Activated naive CD8-positive, alpha-beta T cell (primary cell): ENCODE results near the gene NDFIP1.
"Not testable (repeated sequence)": the region's sequence is repeated elsewhere in the genome, so short reads cannot be mapped to it uniquely, and the experiment has no call there.

Experiments used
- H3K27ac Mint-ChIP-seq: one replicate; pipeline ENCODE4 v1.8.0; 2021; ENCODE audit warnings: mixed read lengths
- H3K27me3 Mint-ChIP-seq: one replicate; pipeline ENCODE4 v1.8.0; 2021; ENCODE audit warnings: mixed read lengths
- H3K36me3 Mint-ChIP-seq: one replicate; pipeline ENCODE4 v1.8.0; 2021; ENCODE audit warnings: mixed read lengths
- H3K4me1 Mint-ChIP-seq: one replicate; pipeline ENCODE4 v1.8.0; 2021; ENCODE audit warnings: low read depth, mixed read lengths
- H3K4me3 Mint-ChIP-seq: one replicate; pipeline ENCODE4 v1.8.0; 2021; ENCODE audit warnings: mild to moderate bottlenecking, mixed read lengths
- H3K9me3 Mint-ChIP-seq: one replicate; pipeline ENCODE4 v1.8.0; 2021; ENCODE audit warnings: low read depth, mixed read lengths

NDFIP1 gene

GRCh38 chr5:142175461-142176142 lies 67.0 kb downstream of the NDFIP1 start:
- H3K27ac Mint-ChIP-seq = no peak overlapping the region

DNA sequence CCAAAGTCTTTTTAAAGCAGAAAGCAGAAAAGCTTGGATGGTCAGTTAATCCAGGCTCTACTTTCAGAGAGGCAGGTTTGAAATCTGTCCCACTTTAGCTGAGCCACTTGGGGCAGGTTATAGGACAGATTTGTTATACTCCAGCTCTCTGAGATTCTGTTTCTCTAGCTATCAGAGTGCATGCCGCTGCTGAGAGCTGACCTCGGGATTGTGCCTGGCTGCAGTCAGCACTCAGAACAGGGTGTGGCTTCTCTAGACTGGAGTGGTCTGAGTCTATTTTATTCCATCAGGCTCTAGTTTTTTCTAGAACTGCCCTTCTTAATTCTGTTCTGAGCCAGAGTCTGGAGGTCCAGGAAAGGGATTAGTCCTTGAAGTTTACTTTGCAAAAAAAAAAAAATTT lies 67.7 kb downstream of the NDFIP1 start:
- Mint-ChIP-seq H3K9me3 (no peaks in the 10 kb centered on the region), H3K4me1 (no peaks in the 10 kb centered on the region), H3K4me3 (no peak overlapping the region), H3K36me3 (no peaks in the 10 kb centered on the region), H3K27ac (no peak overlapping the region), H3K27me3 (peaks cover 8% of the 10 kb centered on the region)

More at GRCh38 chr5:142175461-142176142, 67.0 kb downstream of the NDFIP1 start:
- Mint-ChIP-seq H3K4me1 (no peaks in the 10 kb centered on the region), H3K9me3 (no peaks in the 10 kb centered on the region), H3K27me3 (peaks cover 8% of the 10 kb centered on the region), H3K4me3 (no peak overlapping the region), H3K36me3 (no peaks in the 10 kb centered on the region)

DNA sequence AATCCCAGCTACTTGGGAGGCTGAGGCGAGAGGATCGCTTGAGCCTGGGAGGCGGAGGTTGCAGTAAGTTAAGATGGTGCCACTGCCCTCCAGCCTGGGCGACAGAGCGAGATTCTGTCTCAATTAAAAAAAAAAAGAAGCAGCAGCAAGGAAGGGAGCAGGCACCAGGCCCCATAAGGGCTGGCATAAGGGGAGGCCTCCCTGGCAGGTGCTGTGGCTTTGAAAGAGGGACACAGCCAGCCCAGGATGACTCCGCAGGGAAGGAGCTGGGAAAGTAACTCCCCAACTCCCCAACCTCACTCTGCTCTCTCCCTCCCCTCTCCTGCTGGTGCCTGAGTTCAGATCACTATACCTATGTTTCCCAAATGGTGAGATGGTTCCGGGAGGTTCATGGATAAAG lies 70.1 kb downstream of the NDFIP1 start:
- Mint-ChIP-seq H3K4me1 (no peaks in the 10 kb centered on the region), H3K36me3 (no peaks in the 10 kb centered on the region), H3K4me3 (no peak overlapping the region), H3K27ac (no peak overlapping the region), H3K27me3 (peaks cover 8% of the 10 kb centered on the region), H3K9me3 (no peaks in the 10 kb centered on the region)

DNA sequence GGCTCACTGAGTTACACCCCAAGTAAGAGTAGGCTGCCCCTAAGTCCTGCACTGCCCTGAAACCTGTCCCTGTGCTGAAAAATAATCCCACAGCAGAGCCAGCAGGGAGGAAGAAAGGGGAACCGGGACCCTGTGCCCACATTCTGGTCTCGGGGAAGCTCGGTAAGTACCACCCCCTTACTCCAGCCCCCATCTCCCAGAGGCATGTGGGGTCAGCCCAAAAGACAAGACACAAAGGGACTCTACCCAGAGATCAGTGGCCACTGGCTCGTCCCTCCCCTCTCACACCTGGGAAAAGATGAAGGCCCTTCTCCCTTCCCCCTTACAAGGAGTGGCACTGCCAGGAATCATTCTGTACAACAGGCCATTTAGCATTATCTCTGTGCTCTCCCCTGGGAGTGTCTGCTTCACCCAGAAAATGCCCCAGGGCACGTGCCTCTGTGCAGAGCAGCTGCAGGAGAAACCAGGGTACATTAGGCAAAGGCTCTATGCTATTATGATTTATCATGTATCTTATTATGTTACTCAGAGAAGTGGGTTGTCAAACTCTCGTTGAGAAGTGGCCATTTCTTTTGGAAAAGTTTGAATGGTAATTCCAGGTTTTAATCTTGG lies 71.3 kb downstream of the NDFIP1 start:
- Mint-ChIP-seq H3K27me3 (peaks cover 8% of the 10 kb centered on the region), H3K36me3 (no peaks in the 10 kb centered on the region), H3K27ac (no peak overlapping the region), H3K4me1 (no peaks in the 10 kb centered on the region), H3K4me3 (no peak overlapping the region), H3K9me3 (no peaks in the 10 kb centered on the region)

DNA sequence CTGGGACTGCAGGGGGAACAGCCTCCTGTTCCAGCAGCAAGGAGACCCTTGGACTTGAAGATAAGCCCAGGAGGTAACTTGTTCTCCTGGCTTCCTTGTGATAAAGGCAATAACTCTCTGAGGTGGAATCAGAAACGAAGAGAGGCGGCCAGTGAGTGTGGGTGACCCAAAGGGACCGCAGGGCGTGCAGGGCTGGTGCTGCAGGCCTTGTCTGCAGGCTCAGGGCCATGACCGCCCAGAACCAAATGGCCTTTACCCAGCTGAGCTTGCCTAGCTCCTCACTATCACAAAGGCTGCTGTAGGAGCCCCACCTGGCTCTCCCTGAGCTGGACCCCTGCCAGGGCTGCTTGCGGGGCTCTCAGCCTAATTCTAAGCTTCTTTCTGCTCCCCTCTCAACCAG lies 72.5 kb downstream of the NDFIP1 start:
- Mint-ChIP-seq H3K4me1 (no peaks in the 10 kb centered on the region), H3K9me3 (no peaks in the 10 kb centered on the region), H3K4me3 (no peak overlapping the region), H3K27me3 (peaks cover 4% of the 10 kb centered on the region), H3K36me3 (no peaks in the 10 kb centered on the region), H3K27ac (no peak overlapping the region)

GRCh38 chr5:142181547-142182163 lies 73.1 kb downstream of the NDFIP1 start:
- no peak overlapping the region for H3K4me3 Mint-ChIP-seq
- H3K9me3 Mint-ChIP-seq = no peaks in the 10 kb centered on the region
- peaks cover 4% of the 10 kb centered on the region for H3K27me3 Mint-ChIP-seq
- H3K4me1 Mint-ChIP-seq = no peaks in the 10 kb centered on the region
- H3K27ac Mint-ChIP-seq = no peak overlapping the region
- H3K36me3 Mint-ChIP-seq = no peaks in the 10 kb centered on the region

GRCh38 chr5:142182840-142183239 lies 74.3 kb downstream of the NDFIP1 start:
- Mint-ChIP-seq H3K36me3 (no peaks in the 10 kb centered on the region), H3K4me1 (peaks cover 3% of the 10 kb centered on the region), H3K4me3 (no peak overlapping the region)

DNA sequence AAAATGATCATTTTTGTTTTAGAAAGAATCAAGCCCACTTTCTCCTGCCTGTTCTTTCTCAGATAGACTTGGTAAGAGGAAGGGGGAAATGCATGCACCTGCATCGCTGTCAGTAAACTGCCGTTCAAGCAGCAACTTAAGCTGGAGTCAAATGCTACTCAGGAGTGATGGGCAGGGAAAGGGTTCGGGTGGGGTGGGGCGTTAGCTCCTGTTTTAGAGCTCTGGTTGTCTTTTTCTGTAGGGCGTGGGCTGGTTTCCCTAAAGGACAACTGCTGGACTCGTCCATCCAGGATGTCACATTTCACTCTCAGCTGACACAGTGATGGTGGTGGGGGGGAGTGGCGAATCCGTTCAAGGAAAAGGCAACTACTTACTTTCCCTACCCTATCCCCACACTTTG lies 75.0 kb downstream of the NDFIP1 start:
- no peaks in the 10 kb centered on the region for H3K9me3 Mint-ChIP-seq
- no peaks in the 10 kb centered on the region for H3K27me3 Mint-ChIP-seq
- H3K27ac Mint-ChIP-seq = no peak overlapping the region
- no peak overlapping the region for H3K4me3 Mint-ChIP-seq
- no peaks in the 10 kb centered on the region for H3K36me3 Mint-ChIP-seq
- H3K4me1 Mint-ChIP-seq = peaks cover 3% of the 10 kb centered on the region

More at GRCh38 chr5:142182840-142183239, 74.3 kb downstream of the NDFIP1 start:
- no peak overlapping the region for H3K27ac Mint-ChIP-seq
- H3K27me3 Mint-ChIP-seq = peaks cover 3% of the 10 kb centered on the region
- no peaks in the 10 kb centered on the region for H3K9me3 Mint-ChIP-seq

DNA sequence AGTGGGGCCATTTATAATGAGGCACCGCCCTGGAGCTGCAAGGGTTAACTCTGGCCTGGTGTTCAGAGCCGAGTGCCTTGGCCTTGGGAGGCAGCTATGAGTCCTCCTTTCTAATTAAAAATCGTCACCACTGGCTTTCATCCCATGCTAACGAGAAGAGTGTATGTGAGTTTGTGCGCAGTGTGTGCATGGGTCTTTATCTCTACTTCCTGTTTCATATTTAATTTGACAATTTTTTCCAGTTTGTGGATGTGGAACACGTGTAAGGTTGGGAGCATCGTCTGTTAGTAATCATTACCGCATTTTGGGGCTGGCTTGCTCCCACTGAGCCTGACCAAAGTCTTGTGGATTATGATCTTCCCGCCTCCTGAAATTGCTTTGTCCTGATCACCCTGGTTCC lies 76.4 kb downstream of the NDFIP1 start:
- Mint-ChIP-seq H3K4me3 (no peak overlapping the region), H3K27me3 (no peaks in the 10 kb centered on the region), H3K36me3 (no peaks in the 10 kb centered on the region), H3K27ac (no peak overlapping the region), H3K4me1 (peaks cover 3% of the 10 kb centered on the region), H3K9me3 (no peaks in the 10 kb centered on the region)

DNA sequence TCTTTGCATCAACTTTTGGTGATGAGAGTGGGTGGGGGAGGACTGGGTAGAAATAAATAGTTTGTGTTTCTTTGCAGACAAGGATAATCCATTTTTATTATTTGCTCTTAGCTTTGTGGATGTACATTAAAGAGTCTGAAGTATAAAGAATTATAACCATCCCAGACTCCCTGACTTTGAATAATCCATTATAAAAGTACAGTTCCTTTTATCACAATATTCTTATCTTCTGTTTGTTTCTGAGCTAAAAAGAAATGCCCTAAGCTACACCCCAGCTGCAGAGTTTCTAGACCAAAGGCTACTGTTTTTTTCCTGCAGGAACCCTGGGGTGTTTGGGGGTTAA lies 77.9 kb downstream of the NDFIP1 start:
- no peak overlapping the region for H3K4me3 Mint-ChIP-seq
- H3K4me1 Mint-ChIP-seq = peaks cover 3% of the 10 kb centered on the region
- H3K27me3 Mint-ChIP-seq = no peaks in the 10 kb centered on the region
- no peaks in the 10 kb centered on the region for H3K36me3 Mint-ChIP-seq
- H3K27ac Mint-ChIP-seq = no peak overlapping the region
- H3K9me3 Mint-ChIP-seq = no peaks in the 10 kb centered on the region

GRCh38 chr5:142186857-142187594 lies 78.4 kb downstream of the NDFIP1 start:
- H3K27me3 Mint-ChIP-seq = no peaks in the 10 kb centered on the region
- H3K36me3 Mint-ChIP-seq = no peaks in the 10 kb centered on the region
- no peaks in the 10 kb centered on the region for H3K9me3 Mint-ChIP-seq

GRCh38 chr5:142188691-142189090 lies 80.1 kb downstream of the NDFIP1 start:
- H3K36me3 Mint-ChIP-seq, H3K4me3 Mint-ChIP-seq, H3K27ac Mint-ChIP-seq, H3K27me3 Mint-ChIP-seq, H3K9me3 Mint-ChIP-seq, H3K4me1 Mint-ChIP-seq: not testable (repeated sequence)

More at GRCh38 chr5:142186857-142187594, 78.4 kb downstream of the NDFIP1 start:
- Mint-ChIP-seq H3K27ac (no peak overlapping the region), H3K4me1 (peaks cover 3% of the 10 kb centered on the region), H3K4me3 (no peak overlapping the region)

DNA sequence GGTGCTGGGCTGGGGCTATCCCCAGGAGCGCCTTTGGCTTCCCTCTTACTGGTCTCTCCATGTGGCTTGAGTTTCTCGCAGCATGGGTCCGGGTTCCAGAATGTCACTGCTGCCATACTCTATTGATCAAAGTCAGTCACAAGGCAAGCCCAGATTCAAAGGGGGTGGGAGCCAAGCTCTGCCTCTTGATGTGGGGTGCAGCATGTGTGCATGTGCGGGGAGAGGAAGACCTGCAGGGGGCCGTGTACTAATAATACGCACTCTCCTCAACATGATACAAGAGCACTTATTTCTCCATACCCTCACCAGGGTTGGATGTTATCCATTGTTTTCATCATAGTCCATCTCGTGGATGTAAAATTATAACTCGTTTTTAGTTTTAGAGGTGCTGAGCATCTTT lies 81.2 kb downstream of the NDFIP1 start:
- Mint-ChIP-seq H3K27ac (no peak overlapping the region), H3K27me3 (no peaks in the 10 kb centered on the region), H3K4me3 (no peak overlapping the region)

DNA sequence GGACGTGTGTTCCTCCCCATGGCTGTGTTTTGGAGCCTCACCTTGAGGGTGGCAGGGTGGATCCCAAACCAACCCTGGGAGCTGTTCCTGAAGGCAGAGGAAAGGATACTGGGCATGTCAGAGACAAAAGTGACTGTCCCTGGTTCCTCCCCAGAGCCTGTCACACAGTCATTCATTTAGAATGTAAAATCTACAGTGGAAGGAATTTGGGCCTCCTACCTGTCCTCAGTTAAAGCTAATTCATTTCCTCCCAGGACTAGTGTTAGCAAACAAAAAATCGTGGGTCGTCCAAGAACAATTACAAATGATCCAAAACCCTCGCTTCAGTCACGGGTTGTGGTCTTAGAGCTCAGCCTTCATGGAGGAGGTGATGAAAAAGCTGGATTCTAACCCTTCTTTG lies 83.2 kb downstream of the NDFIP1 start:
- H3K27ac Mint-ChIP-seq = no peak overlapping the region
- no peaks in the 10 kb centered on the region for H3K36me3 Mint-ChIP-seq
- no peaks in the 10 kb centered on the region for H3K27me3 Mint-ChIP-seq
- H3K4me1 Mint-ChIP-seq = peaks cover 3% of the 10 kb centered on the region
- H3K9me3 Mint-ChIP-seq = no peaks in the 10 kb centered on the region
- H3K4me3 Mint-ChIP-seq = no peak overlapping the region

More for the DNA sequence above, 81.2 kb downstream of the NDFIP1 start:
- H3K9me3 Mint-ChIP-seq = no peaks in the 10 kb centered on the region
- H3K36me3 Mint-ChIP-seq = no peaks in the 10 kb centered on the region
- peaks cover 3% of the 10 kb centered on the region for H3K4me1 Mint-ChIP-seq
